IMR-90 (cell line): ENCODE results near the gene NECTIN4. TPM values are rescaled to one million over a fixed set of nuclear protein-coding genes. Genes with fewer than 3 reads are reported as not detected.

Source experiments
- ATAC-seq: fragments of 200-7000 bp; cut with Tn5 transposase; 2 replicates; pipeline ENCODE4 v1.9.1; 2020; ENCODE audit warnings: low read depth, mild to moderate bottlenecking, moderate library complexity
- BruUV-seq: library from RNA; stranded (reverse); fragments of 400-500 nt; replicated peaks from 2 replicates; lab custom pipeline; 2021; lab: Mats Ljungman, UMichigan
- CTCF ChIA-PET: fragments of 300-600 bp; formaldehyde crosslinking; extraction: SDS; loops from one replicate; lab custom pipeline; 2021; ENCODE audit warnings: antibody characterized with exemption; lab: Yijun Ruan, JAX
- POLR2A ChIA-PET: fragments of 300-600 bp; sonication (Branson Sonifier 250); formaldehyde crosslinking; loops from one replicate; lab custom pipeline; 2022; ENCODE audit warnings: antibody characterized with exemption; ENCODE audit not compliant: unreplicated experiment; lab: Charles Lee
- DNase-seq: peaks from one replicate; pipeline ENCODE4 v3.0.0; 2013
- H2AFZ ChIP-seq: replicated peaks from 2 replicates; pipeline ENCODE3; 2013; ENCODE audit warnings: low read length, mild to moderate bottlenecking; ENCODE audit not compliant: poor library complexity
- H2AK5ac ChIP-seq: 2 replicates; pipeline ENCODE4 v1.6.1; 2013; ENCODE audit warnings: low read depth, low read length, inconsistent platforms
- H2AK9ac ChIP-seq: replicated peaks from 2 replicates; pipeline ENCODE3; 2013; ENCODE audit warnings: mild to moderate bottlenecking, low read depth, low read length, moderate library complexity; ENCODE audit not compliant: poor library complexity
- H2BK120ac ChIP-seq: 2 replicates; pipeline ENCODE4 v1.6.1; 2013; ENCODE audit warnings: low read depth, low read length, inconsistent platforms
- H2BK15ac ChIP-seq: 3 replicates; pipeline ENCODE4 v1.6.1; 2013; ENCODE audit warnings: low read depth, low read length, inconsistent platforms
- H2BK20ac ChIP-seq: 2 replicates; pipeline ENCODE4 v1.6.1; 2013; ENCODE audit warnings: low read depth, mild to moderate bottlenecking, inconsistent platforms, low read length, moderate library complexity
- H2BK5ac ChIP-seq: 2 replicates; pipeline ENCODE4 v1.6.1; 2013; ENCODE audit warnings: mild to moderate bottlenecking, low read depth, low read length, inconsistent platforms; ENCODE audit not compliant: poor library complexity, severe bottlenecking
- H3K14ac ChIP-seq: replicated peaks from 2 replicates; pipeline ENCODE4 v1.6.1; 2013; ENCODE audit warnings: low read depth, low read length, inconsistent platforms
- H3K18ac ChIP-seq: 2 replicates; pipeline ENCODE4 v1.6.1; 2013; ENCODE audit warnings: low read depth, low read length, control low read depth
- H3K23ac ChIP-seq: 2 replicates; pipeline ENCODE4 v1.6.1; 2013; ENCODE audit warnings: low read depth, low read length, inconsistent platforms
- H3K27ac ChIP-seq: 2 replicates; pipeline ENCODE4 v1.5.1; 2013; ENCODE audit warnings: mild to moderate bottlenecking, control low read depth, low read length; ENCODE audit not compliant: insufficient read depth
- H3K27me3 ChIP-seq: 2 replicates; pipeline ENCODE4 v1.6.1; 2013; ENCODE audit warnings: low read length; ENCODE audit not compliant: control insufficient read depth, insufficient read depth
- H3K36me3 ChIP-seq: 2 replicates; pipeline ENCODE4 v1.6.1; 2013; ENCODE audit warnings: low read length, mixed read lengths; ENCODE audit not compliant: control insufficient read depth, insufficient read depth
- H3K4ac ChIP-seq: 2 replicates; pipeline ENCODE4 v1.6.1; 2013; ENCODE audit warnings: low read depth, low read length, inconsistent platforms
- H3K4me1 ChIP-seq: 2 replicates; pipeline ENCODE4 v1.6.1; 2013; ENCODE audit warnings: low read length, mixed read lengths; ENCODE audit not compliant: control insufficient read depth, insufficient read depth
- H3K4me2 ChIP-seq: 2 replicates; pipeline ENCODE4 v1.6.1; 2013; ENCODE audit warnings: low read depth, mild to moderate bottlenecking, control low read depth, low read length, moderate library complexity
- H3K4me3 ChIP-seq: 2 replicates; pipeline ENCODE4 v1.5.1; 2013; ENCODE audit warnings: low read depth, mild to moderate bottlenecking, control low read depth, low read length, moderate library complexity; ENCODE audit not compliant: insufficient read depth
- H3K56ac ChIP-seq: 2 replicates; pipeline ENCODE4 v1.6.1; 2013; ENCODE audit warnings: low read length, inconsistent platforms; ENCODE audit not compliant: insufficient read depth; ENCODE audit errors: extremely low read depth
- H3K79me1 ChIP-seq, 2 experiments: 2 replicates each; pipeline ENCODE4 v1.6.1; 2013; ENCODE audit warnings: low read length in 2 of 2, inconsistent platforms in 1 of 2, low read depth in 1 of 2
- H3K9ac ChIP-seq: 2 replicates; pipeline ENCODE4 v1.6.1; 2013; ENCODE audit warnings: low read depth, low read length, control low read depth
- H3K9me1 ChIP-seq: 2 replicates; pipeline ENCODE4 v1.6.1; 2013; ENCODE audit warnings: low read length, inconsistent platforms; ENCODE audit not compliant: insufficient read depth
- H3K9me3 ChIP-seq: 2 replicates; pipeline ENCODE4 v1.6.1; 2013; ENCODE audit warnings: low read length; ENCODE audit not compliant: control insufficient read depth, insufficient read depth
- H4K20me1 ChIP-seq: 2 replicates; pipeline ENCODE4 v1.6.1; 2013; ENCODE audit warnings: low read length, inconsistent platforms; ENCODE audit not compliant: insufficient read depth
- H4K5ac ChIP-seq: 2 replicates; pipeline ENCODE4 v1.6.1; 2013; ENCODE audit warnings: mild to moderate bottlenecking, low read depth, low read length, control low read depth
- H4K8ac ChIP-seq, 2 experiments: 2 replicates each; pipeline ENCODE4 v1.6.1; 2013; ENCODE audit warnings: low read depth in 2 of 2, low read length in 2 of 2, control low read depth in 1 of 2, inconsistent platforms in 1 of 2
- H4K91ac ChIP-seq: 2 replicates; pipeline ENCODE4 v1.6.1; 2013; ENCODE audit warnings: low read depth, low read length, inconsistent platforms; ENCODE audit not compliant: insufficient read depth
- FOS ChIP-seq: fragments of 150-350 bp; IDR thresholded peaks from 2 replicates; pipeline ENCODE4 v1.6.1; 2016; ENCODE audit warnings: low read depth, low read length
- MAFK ChIP-seq: IDR thresholded peaks from 2 replicates; pipeline ENCODE4 v1.6.1; 2012; ENCODE audit warnings: low read depth, low read length, improper control_type of control experiment
- MXI1 ChIP-seq: IDR thresholded peaks from 2 replicates; pipeline ENCODE4 v1.6.1; 2012; ENCODE audit warnings: low read depth, mild to moderate bottlenecking, low read length, moderate library complexity, borderline replicate concordance
- NFE2L2 ChIP-seq: fragments of 150-350 bp; IDR thresholded peaks from 2 replicates; pipeline ENCODE4 v1.6.1; 2016; ENCODE audit warnings: low read depth, mild to moderate bottlenecking, low read length
- RAD21 ChIP-seq: IDR thresholded peaks from 2 replicates; pipeline ENCODE4 v1.6.1; 2012; ENCODE audit warnings: low read length, improper control_type of control experiment
- WGBS, 2 experiments: methylation state at CpG; one replicate each; pipeline versions ENCODE4 v1.1.5 to v1.1.7; 2013; ENCODE audit warnings: missing lambda C conversion rate in 2 of 2; ENCODE audit not compliant: insufficient read length in 1 of 2; ENCODE audit errors: extremely low coverage in 2 of 2; 5-methylcytosine and 5-hydroxymethylcytosine counted together
- dilution Hi-C: fragments of 300-500 bp; cut with HindIII; formaldehyde crosslinking; loops from one replicate; pipeline ENCODE4 v1.14.3; 2018; ENCODE audit warnings: low sequenced_read_pairs; ENCODE audit not compliant: unreplicated experiment
- in situ Hi-C: fragments of 300-500 bp; cut with MboI; formaldehyde crosslinking; loops from 3 replicates; pipeline ENCODE4 v1.14.3; 2019; ENCODE audit warnings: low sequenced_read_pairs, inconsistent platforms, mixed read lengths
- intact Hi-C: fragments of 100-400 bp; cut with micrococcal nuclease; formaldehyde crosslinking; loops from 2 replicates; pipeline ENCODE4 v1.10.0; 2022
- polyA plus RNA-seq, 3 experiments: library from polyadenylated mRNA; depleted of rRNA; stranded (reverse); fragments of >200 nt; gene quantifications; 2 replicates each; pipeline ENCODE4 v1.2.3, GENCODE V29; 2012; ENCODE audit warnings: low replicate concordance in 1 of 3
- total RNA-seq: library from RNA; depleted of rRNA; stranded (reverse); fragments of >200 nt; gene quantifications from 2 replicates; pipeline ENCODE4 v1.2.3, GENCODE V29; 2012

Gene NECTIN4
- total and polyA plus RNA-seq, 2 of the 4 experiments (the other 2 are of a cell fraction), result 0.18 to 0.24 TPM

GRCh38 chr1:161092621-161093028 is 3.3 kb upstream of the NECTIN4 start:
- no peaks in the 10 kb centered on the region for H3K27me3 ChIP-seq
- H4K20me1 ChIP-seq, result no peaks in the 10 kb centered on the region
- no peaks in the 10 kb centered on the region for H3K79me1 ChIP-seq
- no TSS peak for BruUV-seq
- no peak overlapping the region for H4K91ac ChIP-seq
- dilution Hi-C loops (no loop called here), in situ Hi-C loops (no loop called here), intact Hi-C loops (no loop called here)
- ChIA-PET CTCF (no interaction called here), POLR2A (no interaction called here)
- peaks cover 10% of the 10 kb centered on the region for H3K4me1 ChIP-seq
- H3K14ac ChIP-seq, result no peak overlapping the region
- H4K5ac ChIP-seq, result no peak overlapping the region
- 87% methylated on average over 3 of the region's 3 CpGs; no CpG with 5 or more reads in 1 of the 2 experiments for WGBS, 2 experiments
- no peak overlapping the region for H3K4me2 ChIP-seq
- H2AFZ ChIP-seq, result peak overlapping the region; percentile 12
- H3K18ac ChIP-seq, result no peak overlapping the region
- H3K23ac ChIP-seq, result no peak overlapping the region
- H3K27ac ChIP-seq, result no peak overlapping the region
- no peak overlapping the region for H3K9ac ChIP-seq
- H3K4ac ChIP-seq, result no peak overlapping the region
- no peak overlapping the region; the same call in 1 of the 2 replicates for H2AK5ac ChIP-seq
- no peaks in the 10 kb centered on the region for H3K36me3 ChIP-seq
- TF ChIP-seq RAD21 (no peak), MXI1 (no peak), FOS (no peak), NFE2L2 (no peak), MAFK (no peak)
- no peak overlapping the region for H3K56ac ChIP-seq
- peaks cover 14% of the 10 kb centered on the region for H3K9me1 ChIP-seq
- H2AK9ac ChIP-seq, result no peak overlapping the region
- H2BK5ac ChIP-seq, result no peak overlapping the region
- H3K9me3 ChIP-seq, result no peaks in the 10 kb centered on the region
- H4K8ac ChIP-seq, result no peak overlapping the region
- peak; percentile 43 for DNase-seq
- no peak overlapping the region for H2BK15ac ChIP-seq
- H2BK20ac ChIP-seq, result peak overlapping the region; percentile 2; the same call in 1 of the 2 replicates
- ATAC-seq, result no peak; the same call in 1 of the 2 replicates
- no peak overlapping the region for H3K4me3 ChIP-seq
- H2BK120ac ChIP-seq, result peak overlapping the region; percentile 13; the same call in 1 of the 2 replicates
